Psoas muscle (tissue), 8 donors: ENCODE results near the gene PLS1. TPM values are rescaled to one million over a fixed set of nuclear protein-coding genes. Genes with fewer than 3 reads are reported as not detected.

Experiments
- ATAC-seq, 4 donors: fragments of 200-7000 bp; cut with Tn5 transposase; one replicate each; pipeline ENCODE4 v1.9.1; 2020; ENCODE audit warnings: moderate library complexity in 3 of 4, mild to moderate bottlenecking in 2 of 4
- DNase-seq, 2 donors: peaks; one replicate each; pipeline ENCODE4 v3.0.0-alpha.2; 2020
- H3K27ac ChIP-seq: fragments of 200-600 bp; one replicate; pipeline ENCODE4 v1.8.0; 2022
- H3K27me3 ChIP-seq, 3 donors: fragments of 200-600 bp in 1 of 3; one replicate each; pipeline versions ENCODE4 v1.6.1 to v1.8.0; 2013 to 2022; ENCODE audit warnings: low read length in 2 of 3, mild to moderate bottlenecking in 2 of 3, moderate library complexity in 1 of 3; ENCODE audit not compliant: insufficient read depth in 3 of 3
- H3K36me3 ChIP-seq, 2 donors: fragments of 200-600 bp in 1 of 2; one replicate each; pipeline versions ENCODE4 v1.6.1 to v1.8.0; 2013 to 2022; ENCODE audit warnings: low read depth in 1 of 2, mild to moderate bottlenecking in 1 of 2, moderate library complexity in 1 of 2; ENCODE audit not compliant: insufficient read depth in 1 of 2
- H3K4me1 ChIP-seq: fragments of 200-600 bp; one replicate; pipeline ENCODE4 v1.8.0; 2022
- H3K4me3 ChIP-seq: fragments of 200-600 bp; one replicate; pipeline ENCODE4 v1.8.0; 2022; ENCODE audit warnings: mild to moderate bottlenecking
- H3K9me3 ChIP-seq: fragments of 200-600 bp; one replicate; pipeline ENCODE4 v1.8.0; 2022
- WGBS, 3 donors: extraction: QIAGEN DNeasy Blood & Tissue Kit; methylation state at CpG; one replicate each; pipeline versions ENCODE4 v1.1.6 to v1.1.7; 2013; 5-methylcytosine and 5-hydroxymethylcytosine counted together
- intact Hi-C, 2 donors: fragments of 100-400 bp; cut with DNase I; formaldehyde crosslinking; loops; one replicate each; pipeline versions ENCODE4 v1.11.0 to v1.14.2; 2022
- polyA plus RNA-seq, 3 donors: library from polyadenylated mRNA; stranded (reverse); fragments of 200-250 nt; gene quantifications; one replicate each; pipeline ENCODE4 v1.2.3, GENCODE V29; 2013
- total RNA-seq, 4 donors: library from RNA; stranded (reverse); fragmentation: NEBNext Ultra II Directional in 2 of 4; extraction: Animal tissue kit (Norgen Biotek cat#: 25700) in 2 of 4; gene quantifications; one replicate each; pipeline versions ENCODE4 v1.2.1 to v1.2.4, GENCODE V29; 2021 to 2023
- TF ChIP-seq, protein P1 (sequence below): fragments of 200-600 bp; IDR thresholded peaks from one replicate; pipeline ENCODE4 v1.8.0; 2022; ENCODE audit warnings: antibody characterized with exemption
- donor health status: healthy with polysubstance abuse.
- donor health status: DM: no; HTN: no; CAD: no; lungs with moderate emphysema.
- donor health status: Bipolar disorder and iron deficiency.
- donor health status: healthy.
- donor health status: DM: yes; HTN: yes; CAD: no.
- donor health status: DM: no; HTN: no; CAD: no.
- donor health status: DM: no; HTN: no; CAD: no.
- donor health status: DM: yes; HTN: yes; CAD: no.

Gene PLS1
- total and polyA plus RNA-seq, 7 donors = 0.24 to 2.2 (median 0.58) TPM

DNA sequence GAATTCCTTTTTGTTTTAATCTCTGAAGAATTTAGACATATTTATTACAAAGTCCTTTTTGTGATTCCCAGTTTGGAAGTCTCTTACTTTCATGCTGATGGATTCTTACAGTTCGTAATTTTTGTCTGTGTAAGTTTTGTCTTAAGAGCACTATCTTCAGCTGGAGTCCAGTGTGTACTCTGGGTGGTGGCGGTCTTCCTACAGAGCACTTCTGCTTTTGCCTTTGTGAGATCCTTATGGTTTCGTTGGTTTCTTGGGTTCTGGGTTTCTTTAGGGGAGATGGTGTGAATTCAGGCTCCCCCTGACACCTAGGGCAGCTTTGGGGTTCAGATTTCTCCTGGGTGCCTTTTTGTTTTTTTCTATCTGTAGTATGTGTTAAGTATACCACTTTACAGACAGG is 45.3 kb downstream of the PLS1 start:
- Histone ChIP-seq H3K4me1 (no peaks in the 10 kb centered on the region), H3K9me3 (no peaks in the 10 kb centered on the region), H3K27ac (no peak overlapping the region), H3K27me3 (peaks cover 0 to 3% (median 0%) of the 10 kb centered on the region in 3 donors), H3K36me3 (no peaks in the 10 kb centered on the region), H3K4me3 (no peak overlapping the region)
- TF ChIP-seq, protein P1, sequence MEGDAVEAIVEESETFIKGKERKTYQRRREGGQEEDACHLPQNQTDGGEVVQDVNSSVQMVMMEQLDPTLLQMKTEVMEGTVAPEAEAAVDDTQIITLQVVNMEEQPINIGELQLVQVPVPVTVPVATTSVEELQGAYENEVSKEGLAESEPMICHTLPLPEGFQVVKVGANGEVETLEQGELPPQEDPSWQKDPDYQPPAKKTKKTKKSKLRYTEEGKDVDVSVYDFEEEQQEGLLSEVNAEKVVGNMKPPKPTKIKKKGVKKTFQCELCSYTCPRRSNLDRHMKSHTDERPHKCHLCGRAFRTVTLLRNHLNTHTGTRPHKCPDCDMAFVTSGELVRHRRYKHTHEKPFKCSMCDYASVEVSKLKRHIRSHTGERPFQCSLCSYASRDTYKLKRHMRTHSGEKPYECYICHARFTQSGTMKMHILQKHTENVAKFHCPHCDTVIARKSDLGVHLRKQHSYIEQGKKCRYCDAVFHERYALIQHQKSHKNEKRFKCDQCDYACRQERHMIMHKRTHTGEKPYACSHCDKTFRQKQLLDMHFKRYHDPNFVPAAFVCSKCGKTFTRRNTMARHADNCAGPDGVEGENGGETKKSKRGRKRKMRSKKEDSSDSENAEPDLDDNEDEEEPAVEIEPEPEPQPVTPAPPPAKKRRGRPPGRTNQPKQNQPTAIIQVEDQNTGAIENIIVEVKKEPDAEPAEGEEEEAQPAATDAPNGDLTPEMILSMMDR = no peak
- ATAC-seq (no peak), DNase-seq (no peak)
- 67 to 86% (median 86%) methylated on average over 3 of the region's 3 CpGs for WGBS, 3 donors
- intact Hi-C loops = no loop called here

DNA sequence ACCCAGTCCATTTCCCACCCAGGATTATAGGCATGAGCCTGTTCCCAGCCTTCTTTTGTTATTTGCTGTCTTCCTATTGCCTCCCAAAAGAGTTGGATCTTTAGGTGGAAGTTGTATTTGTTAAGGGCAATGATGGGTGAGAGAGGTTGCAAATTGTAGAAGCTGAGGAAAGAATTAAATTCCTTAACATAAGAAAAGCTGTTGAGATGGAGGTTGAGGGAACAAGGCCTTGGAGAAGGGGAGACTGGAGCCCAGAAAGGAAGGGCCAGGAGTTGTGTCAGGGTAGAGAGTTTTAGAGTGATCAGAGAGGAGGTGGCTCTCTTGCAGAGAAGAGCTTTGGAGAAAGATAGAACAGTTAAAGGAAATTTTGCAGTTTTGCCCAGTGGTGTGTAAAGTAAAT is 46.8 kb downstream of the PLS1 start:
- Histone ChIP-seq H3K36me3 (no peaks in the 10 kb centered on the region), H3K27me3 (peaks cover 0 to 3% (median 0%) of the 10 kb centered on the region in 3 donors), H3K9me3 (no peaks in the 10 kb centered on the region), H3K27ac (no peak overlapping the region), H3K4me3 (no peak overlapping the region), H3K4me1 (no peaks in the 10 kb centered on the region)
- DNase-seq (no peak), ATAC-seq (no peak)
- TF ChIP-seq, protein P1 = no peak
- intact Hi-C loops = no loop called here

DNA sequence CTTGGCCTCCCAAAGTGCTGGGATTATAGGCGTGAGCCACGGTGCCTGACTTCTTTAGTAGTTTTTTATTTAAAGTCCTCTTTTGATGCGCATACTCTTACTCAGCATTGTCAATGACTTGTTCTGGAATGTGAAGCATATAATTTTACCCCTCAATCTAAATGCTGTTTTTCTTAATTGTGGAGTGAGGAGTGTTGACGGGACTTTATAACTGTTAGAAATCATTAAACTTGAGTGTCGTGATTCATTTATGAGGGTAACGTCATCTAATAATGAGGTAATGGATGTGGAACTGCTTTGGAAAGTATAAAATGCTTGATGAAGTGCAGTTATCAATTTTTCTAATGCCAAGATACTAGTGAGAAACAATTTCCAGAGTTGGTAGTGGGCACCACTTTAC is 48.3 kb downstream of the PLS1 start:
- Histone ChIP-seq H3K27me3 (peaks cover 0 to 3% (median 0%) of the 10 kb centered on the region in 3 donors), H3K36me3 (no peaks in the 10 kb centered on the region), H3K27ac (no peak overlapping the region), H3K4me1 (no peaks in the 10 kb centered on the region), H3K4me3 (no peak overlapping the region), H3K9me3 (no peaks in the 10 kb centered on the region)
- no peak for DNase-seq
- no peak for ATAC-seq
- TF ChIP-seq, protein P1 = no peak
- WGBS, 3 donors = 74 to 79% (median 77%) methylated on average over 6 of the region's 6 CpGs
- intact Hi-C loops = no loop called here

DNA sequence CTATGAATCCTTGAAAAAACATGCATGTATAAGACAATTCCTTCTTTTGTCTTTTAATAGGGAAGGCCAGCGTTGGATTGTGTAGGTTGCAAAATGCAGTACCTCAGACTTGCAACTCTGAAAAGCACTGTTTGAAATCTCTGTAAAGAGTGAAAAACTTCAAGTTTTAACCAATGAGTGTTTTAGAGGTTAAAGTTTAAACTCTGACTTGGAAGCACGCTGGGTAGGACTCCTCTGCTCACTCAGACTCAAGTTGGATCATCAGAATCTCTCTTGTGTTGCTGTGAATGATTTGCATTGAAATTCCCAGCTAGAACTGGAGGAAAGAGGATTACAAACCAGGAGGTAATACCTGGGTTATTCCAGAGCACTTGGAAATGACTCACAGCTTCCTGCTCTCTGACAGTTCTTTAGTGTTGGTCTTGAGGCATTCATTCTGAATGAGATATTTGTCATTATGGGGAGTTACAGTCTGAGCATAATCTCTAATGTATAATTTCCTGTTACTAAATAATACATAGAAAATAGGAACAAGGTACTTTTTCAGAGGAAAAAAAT is 49.1 kb downstream of the PLS1 start:
- no peak for DNase-seq
- intact Hi-C loops = no loop called here
- Histone ChIP-seq H3K27me3 (peaks cover 0 to 3% (median 0%) of the 10 kb centered on the region in 3 donors), H3K9me3 (no peaks in the 10 kb centered on the region), H3K36me3 (no peaks in the 10 kb centered on the region), H3K27ac (no peak overlapping the region), H3K4me3 (no peak overlapping the region), H3K4me1 (no peaks in the 10 kb centered on the region)
- TF ChIP-seq, protein P1 = no peak
- WGBS, 3 donors = 65 to 73% (median 71%) methylated on average over 2 of the region's 2 CpGs
- ATAC-seq = no peak
